ENCODE results near the gene LIPC.

Gene LIPC

DNA sequence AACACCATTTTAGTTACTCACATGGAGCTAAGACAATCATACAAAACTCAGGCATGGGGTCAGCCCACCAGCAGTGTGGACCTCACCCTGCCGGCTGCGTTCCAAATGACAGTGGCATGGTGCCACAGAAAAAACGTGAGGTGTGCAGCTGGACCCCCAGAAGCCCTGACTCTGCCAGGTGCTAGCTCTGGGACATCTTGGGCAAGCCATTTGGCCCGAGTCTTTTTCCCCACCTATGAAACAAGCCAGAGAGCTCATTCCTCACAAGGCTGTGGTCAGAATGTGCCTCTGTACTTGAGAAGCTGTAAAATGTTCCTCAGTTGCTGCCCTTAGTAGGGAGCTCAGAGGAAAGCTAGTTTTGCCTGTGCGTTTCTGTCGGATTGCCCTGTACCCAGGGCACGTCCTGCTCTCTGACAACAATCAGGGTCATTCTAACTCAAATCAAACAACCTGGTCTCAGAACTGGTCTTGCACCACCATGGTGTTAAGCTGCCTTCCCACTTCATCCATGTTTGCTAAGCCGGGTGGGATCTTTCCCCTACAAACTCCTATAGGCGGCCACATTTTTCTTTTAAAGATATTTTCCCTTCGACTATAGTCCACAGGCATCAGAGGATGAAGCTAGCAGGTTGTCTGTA lies 44.9 kb downstream of the LIPC start:
- DNase-seq = no peak

DNA sequence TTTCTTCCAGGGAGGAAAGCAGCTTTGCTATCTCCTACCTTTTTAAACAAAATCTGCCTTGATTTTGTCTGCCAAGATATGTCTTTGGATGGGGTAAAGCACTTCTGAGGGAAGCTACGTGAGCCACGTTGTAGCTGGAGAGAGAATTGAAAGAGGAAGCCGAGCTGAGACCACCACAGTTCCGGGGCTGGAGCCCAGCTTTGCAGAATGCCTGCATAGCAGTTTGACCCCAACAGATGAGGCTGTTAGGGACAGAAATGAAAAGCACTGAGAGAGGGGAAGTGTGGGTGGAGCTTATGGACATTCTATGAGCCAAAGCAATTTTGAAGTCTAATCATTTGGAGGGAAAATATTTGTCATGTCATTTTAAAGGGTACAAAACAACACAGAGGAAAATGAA lies 45.4 kb downstream of the LIPC start:
- DNase-seq = peak; percentile 45

DNA sequence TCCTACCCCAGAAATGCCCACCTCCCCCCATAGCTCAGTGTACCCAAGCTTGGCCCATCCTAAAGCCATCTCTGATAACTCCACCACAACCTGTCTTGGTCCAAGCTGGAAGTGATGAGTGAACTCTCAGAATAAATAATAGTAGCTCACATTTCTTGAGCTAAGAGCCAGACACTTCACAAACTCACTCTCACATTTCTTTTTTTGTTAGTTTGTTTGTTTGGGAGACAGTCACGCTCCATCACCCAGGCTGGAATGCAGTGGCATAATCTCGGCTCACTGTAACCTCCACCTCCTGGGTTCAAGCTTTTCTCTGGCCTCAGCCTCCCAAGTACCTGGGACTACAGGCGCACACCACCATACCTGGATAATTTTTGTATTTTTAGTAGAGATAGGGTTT lies 46.2 kb downstream of the LIPC start:
- no peak for DNase-seq

DNA sequence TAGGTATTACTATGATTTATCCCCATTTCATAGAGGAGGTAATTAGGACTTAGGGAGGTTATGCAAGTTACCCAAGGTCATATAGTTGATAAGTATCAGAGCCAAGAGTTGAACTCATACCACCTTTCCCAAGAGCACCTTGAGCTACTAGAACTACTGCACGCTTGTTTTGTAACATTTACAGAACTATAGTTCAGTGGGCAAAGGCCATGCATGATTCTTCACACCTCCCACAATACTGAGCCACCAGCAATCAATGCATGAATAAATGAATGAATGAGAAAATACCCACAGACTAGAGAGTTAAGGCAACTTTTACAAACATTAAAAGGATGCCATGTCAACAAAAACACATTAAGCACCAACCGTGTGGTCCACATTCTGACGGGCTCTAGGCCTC lies 46.8 kb downstream of the LIPC start:
- no peak for DNase-seq

DNA sequence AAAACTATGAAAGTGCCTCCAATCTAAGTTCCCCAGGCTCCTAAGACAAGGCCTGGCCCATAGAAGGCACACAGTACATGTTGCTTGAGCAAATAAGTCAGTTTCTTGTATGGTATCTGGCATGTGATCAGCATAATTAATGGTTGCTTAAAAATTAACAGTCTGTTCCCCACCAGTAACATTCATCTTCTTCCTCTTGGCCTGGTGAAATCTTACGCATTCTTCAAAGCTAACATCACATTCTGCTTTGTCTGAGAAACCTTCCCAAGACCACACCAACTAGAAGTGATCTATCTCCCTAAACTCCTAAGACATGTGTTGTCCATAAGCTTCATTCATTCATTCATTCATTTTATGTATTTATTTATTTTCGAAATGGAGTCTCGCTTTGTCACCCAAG lies 48.1 kb downstream of the LIPC start:
- DNase-seq = no peak

DNA sequence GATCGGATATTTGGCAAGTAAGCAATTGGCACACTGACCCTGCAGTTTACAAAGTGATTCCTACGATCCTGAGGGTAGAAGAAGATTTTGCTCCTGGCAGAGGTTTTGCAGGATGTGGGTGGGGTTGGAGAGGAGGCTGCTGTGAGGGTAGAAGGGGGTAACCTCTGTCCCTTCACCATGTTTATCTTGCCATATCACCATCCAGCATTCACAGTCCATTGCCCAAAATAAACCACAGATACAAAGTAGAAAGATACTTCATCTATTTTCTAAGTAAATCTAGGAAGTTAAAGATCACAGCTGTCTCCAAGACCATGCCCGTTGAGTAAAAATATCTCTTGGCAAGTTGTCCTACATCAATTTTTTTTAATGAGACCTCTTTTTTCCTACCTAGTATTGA lies 51.6 kb downstream of the LIPC start:
- no peak for DNase-seq

DNA sequence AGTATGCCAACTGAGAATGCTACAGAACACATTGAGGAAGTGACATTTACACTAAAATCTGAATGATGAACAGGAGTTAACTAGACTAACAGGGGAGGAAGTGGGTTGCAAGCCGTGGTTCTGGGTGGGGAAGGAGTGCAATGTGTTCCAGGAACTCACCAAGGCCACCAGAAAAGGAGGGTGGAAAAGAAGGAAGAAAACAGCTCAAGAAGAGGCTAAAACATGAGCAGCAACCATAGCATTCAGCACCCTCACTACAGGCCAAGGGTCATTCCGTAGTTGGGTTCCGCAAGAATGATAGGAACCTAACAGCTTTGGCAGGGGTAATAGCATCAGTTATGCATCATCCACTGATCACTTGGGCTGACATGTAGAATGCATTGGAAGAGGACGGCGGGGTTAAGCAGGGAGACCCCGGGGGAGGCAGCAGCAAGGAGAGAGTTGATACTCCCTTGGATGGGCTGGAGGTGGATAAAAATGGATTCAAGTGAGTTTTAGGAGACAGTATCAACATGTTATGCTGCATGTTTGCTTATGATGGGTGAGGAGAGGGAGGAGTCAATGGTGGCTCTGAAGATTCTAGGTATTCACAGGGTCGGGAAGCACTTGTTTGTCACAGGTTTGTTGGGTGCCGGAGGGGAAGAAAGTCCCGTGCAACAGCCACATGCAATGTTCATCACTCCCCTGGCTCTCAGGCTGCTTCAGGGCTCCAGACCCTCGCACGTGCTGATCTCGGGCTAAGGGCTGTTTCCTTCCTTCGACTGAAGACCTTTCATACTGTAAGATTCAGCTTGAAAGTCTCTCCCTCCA lies 53.2 kb downstream of the LIPC start:
- DNase-seq = peak; percentile 70

DNA sequence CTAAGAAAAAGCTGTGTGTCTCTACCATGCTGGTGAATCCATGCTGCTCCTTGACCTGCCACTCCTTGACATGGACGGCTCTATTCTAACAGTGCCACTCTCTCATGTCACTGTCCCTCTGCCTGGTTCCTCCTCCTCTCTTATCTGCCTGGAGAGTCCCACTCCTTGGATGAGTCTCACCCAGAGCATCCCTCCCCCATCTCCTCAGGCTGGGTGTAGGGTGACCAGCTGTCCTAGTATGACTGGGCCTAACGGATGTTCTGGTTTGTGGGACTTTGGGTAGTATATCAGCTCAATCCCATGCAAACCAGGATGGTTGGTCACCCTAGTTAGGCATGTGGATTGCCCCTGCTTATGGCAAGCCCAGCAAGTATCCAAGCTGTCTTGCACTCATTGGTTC lies 54.3 kb downstream of the LIPC start:
- no peak for DNase-seq

DNA sequence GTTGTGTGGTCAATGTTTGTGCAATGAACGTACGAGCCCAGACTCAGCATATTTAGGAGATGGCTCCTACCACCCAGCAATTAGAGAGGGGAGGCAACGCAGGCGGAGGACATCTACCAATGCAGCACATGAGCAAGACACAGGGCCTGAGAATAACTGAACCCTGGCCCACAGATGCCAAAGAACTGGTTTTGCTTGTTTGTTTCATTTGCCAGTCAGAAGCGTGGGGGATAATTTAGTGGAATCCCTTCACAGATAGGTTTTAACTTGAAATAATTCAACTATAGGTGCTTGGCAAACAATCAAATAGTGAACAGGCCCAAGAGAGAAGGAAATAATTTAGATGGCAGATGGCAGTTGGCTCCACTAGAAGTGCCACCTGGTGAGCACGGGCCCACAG lies 54.8 kb downstream of the LIPC start:
- DNase-seq = no peak

DNA sequence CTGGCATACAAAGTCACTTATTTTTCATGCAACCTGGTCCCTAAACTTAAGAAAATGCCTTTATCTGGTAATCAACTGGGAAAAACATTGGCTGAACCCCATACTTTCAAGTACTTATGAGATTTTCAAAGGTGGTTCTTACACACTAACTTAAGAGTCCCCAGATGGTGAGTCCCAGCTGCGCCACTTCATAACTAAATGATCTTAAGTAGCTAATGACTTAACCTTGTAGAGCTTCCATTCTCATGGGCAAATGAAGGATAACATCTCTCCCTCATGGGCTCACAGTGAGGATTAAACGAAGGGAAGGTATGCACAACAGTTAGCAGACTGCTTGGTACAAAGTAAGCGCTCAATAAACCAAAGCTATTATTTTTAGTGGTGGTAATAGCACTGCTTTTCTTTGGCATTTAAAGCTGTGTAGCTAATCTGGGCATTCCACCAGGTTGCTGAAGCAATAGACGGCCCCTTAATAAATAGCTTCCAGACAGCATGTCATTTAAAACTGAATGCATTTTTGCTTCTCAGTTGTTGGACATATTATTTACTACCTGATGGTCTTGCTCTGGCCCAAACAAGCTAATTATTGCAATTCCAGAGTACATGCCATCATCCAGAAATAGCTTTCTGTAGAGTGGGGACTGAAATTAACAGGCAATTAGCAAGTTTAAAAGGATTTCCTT lies 55.4 kb downstream of the LIPC start:
- no peak for DNase-seq

DNA sequence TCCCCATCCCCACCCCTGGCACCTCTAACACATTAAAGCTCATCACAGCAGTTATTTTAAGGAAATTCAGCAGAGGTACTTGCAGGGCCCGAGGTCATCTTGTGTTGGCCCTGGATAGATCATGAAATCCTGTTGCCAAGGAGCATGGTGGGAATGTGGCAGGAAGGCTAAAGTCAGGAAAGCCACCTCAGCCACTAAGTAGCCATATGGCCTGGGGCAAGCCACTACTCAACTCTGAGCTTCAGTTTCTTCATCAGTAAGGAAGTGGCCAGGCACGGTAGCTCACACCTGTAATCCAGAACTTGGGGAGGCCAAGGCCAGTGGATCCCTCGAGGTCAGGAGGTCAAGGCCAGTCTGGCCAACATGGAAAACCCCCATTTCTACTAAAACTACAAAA lies 55.9 kb downstream of the LIPC start:
- no peak for DNase-seq

DNA sequence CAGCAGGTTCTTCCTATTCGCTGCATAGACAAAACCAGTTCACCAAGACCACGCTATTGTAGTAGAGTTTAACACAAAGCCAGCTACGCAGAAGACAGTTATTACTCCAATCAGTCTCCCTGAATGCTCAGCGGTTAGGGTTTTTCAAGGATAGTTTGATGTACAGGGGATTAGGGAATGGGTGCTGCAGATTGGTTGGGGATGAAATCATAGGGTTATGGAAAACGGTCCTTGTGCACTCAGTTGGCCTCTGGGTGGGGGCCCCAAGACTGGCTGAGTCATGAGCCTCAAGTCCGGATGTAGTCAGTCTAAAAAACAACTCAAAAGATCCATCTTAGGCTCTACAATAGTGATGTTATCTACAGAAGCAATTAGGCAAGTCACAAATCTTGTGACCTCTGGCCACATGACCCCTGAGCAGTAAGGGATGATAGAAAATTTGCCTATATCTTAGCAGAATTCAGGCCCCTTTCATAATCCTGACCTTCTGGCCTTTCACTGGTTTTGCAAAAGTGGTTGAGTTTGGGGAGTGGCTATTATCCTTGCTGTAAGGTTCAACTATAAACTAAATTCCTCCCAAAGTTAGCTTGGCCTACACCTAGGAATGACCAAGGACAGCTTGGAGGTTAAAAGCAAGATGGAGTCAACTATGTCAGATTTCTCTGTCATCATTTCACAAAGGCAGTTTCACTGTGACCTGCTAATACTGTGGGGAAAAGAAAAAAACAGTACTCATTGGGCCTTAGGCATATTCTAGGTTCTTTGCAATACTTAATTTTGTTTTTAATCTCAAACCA lies 57.7 kb downstream of the LIPC start:
- no peak for DNase-seq

DNA sequence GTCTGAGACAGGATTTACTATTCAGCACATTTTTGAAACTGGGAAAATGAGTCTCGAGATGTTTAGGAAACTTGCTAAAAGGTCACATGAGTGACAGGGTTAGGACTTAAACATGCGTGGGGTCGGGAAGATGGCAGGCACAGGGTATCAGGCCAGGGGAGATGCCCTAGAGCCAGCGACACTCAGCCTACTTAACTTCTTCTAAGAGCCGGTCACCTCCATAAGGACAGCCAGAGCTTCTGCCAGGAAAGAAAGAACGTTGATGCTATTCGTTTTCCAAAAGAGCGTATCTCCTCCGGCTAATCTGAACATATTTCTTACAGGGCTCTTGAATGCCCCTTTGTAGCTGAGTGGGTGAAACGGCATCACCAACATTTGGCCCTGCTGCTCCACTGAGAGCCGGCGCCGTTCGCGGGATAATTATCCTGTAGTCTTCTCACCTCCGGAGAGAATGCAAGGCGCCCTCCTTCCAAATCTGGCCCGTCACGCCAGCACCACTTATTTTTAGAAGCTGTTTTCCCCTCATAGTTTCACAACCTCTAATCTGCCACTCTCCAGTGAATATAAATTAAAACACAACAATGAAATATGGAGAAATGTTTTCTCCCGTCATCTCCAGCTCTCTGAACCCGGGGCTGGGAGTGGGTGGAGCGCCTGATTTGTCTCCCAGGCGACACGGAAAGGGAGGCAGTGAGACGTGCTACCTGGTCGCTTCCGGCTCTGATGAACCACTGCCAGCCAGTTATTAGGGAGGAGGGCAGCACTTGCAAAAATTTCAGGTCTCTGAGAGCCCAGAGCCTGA lies 58.5 kb downstream of the LIPC start:
- DNase-seq = no peak

DNA sequence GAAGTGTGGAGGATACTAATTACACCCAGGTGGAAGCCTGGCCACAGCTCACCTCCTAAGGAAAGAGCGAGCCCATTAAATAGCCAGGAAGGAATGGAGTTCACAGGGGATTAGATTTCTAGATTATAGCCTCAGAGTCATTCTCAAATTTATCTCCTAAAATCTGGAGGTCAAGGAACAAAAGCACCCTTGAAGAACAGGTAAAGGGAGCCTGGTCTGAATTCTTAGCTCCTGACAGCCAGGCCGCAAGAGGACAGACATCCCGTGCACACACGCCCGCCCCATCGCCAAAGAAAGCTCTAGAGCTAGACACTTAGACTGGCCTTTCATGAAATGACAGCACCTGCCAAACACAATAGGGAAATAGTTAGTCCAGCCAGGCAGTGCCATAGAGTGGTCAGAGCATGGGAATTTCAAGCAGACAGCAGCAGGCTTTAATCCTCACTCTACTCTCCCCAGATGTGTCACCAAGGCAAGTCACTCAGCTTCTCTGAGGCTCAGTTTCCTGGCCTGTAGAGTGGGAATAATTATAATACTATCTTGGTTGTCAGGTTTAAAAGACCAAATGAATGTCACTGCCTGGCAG lies 59.2 kb downstream of the LIPC start:
- DNase-seq = no peak

DNA sequence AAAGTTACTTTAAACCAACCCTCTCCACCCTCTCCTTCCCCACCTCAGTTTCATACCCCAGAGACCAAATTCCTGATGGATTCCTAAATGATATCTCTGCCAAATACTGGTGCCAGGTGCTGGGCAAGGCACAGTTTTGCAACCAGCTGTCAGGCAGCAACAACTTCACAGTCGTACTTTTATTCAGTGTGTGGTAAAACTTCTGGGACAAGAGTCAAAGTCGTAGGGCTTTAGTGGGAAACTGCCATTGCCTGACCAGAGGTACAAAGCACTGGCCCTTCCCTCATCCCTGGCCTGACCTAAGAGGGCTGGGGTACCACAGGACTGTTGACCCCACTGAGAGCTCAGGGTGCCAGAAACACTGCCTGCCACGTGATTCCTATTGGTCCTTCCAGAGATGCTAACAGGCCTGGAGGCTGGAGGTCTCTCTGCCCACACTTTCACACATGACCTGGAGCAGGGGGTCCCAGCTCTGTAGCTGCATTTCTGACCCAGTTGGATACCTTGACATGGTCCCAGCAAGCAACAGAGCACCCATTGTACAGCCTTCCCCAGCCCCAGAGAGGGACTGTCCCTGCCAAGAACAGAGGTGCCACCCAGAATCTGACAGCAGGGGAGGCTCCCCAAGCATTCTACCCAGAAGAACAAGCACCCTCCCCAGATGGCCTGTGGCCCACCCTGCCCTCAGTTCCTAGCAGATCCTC lies 59.9 kb downstream of the LIPC start:
- DNase-seq = no peak

DNA sequence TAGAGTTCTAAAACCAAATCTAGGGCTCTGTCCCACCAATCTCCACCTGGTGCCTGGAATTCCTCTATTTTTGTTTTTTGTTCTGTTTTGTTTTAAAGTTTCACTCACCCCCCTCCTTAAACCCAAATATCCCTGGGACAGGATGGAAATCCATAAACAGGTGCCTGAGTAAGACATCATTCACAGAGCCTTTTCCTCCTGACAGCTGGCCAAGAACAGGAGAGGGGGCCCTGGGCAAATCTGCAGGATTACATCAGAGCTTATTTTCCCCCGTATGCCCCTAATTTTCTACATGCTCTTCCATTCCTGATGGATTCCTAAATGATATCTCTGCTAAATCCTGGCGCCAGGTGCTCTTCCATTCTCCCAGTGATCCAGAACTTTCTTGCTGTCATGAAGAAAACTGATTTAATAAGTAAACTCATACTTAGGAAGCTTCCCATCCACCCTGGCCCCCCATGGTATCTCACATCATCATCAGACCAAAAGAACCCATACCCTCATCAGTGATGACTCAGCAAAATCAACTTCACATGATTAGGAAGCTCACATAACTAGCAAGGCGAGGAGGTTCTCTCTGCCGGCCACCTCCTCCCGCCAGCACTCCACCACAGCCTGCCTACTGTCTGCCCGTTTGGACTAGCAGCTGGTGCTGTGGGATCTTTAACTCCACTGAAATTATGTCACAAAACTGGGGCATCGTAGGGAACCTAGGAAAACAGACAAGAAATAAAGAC lies 61.0 kb downstream of the LIPC start:
- DNase-seq = no peak

DNA sequence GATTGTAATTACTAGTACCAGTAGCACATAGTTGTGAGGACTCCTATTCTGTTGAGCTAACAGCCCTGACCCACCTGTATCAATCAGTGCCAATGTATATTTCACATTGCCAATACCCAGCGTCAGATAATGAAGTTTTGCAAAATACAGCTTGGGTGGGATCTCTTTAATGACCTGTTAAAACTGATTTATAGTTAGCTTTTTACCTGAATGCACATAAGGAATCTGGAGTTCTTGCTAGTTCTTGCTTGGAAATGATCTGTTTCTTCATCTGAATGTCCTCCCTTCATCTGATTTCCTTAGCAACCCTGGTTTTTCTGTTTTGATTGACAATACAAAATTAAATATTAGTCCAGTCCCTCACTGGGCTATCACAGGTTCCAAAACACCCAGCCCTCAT lies 62.8 kb downstream of the LIPC start:
- no peak for DNase-seq

DNA sequence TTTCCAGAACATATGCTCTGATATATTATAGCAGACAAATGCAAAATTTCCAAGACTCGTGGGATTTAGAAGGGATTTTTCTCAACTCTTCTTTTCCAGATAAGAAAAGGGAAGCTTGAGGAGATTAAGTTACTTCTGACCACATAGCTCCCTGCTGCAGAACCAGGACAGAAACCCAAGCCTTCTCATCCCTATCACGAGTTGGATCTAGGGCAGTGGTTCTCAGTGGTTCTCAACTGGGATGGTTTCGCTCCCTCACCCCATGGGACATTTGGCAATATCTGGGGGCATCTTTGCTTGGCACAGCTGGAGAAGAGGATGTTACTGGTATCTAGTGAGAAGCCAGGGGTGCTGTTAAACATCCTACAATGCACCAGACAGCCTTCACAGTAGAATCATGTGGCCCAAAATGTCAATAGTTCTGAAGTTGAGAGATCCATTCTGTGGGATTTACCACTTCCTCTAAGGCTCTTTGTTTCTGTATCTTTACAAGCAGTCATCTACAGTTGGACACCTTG lies 64.2 kb downstream of the LIPC start:
- DNase-seq = no peak

DNA sequence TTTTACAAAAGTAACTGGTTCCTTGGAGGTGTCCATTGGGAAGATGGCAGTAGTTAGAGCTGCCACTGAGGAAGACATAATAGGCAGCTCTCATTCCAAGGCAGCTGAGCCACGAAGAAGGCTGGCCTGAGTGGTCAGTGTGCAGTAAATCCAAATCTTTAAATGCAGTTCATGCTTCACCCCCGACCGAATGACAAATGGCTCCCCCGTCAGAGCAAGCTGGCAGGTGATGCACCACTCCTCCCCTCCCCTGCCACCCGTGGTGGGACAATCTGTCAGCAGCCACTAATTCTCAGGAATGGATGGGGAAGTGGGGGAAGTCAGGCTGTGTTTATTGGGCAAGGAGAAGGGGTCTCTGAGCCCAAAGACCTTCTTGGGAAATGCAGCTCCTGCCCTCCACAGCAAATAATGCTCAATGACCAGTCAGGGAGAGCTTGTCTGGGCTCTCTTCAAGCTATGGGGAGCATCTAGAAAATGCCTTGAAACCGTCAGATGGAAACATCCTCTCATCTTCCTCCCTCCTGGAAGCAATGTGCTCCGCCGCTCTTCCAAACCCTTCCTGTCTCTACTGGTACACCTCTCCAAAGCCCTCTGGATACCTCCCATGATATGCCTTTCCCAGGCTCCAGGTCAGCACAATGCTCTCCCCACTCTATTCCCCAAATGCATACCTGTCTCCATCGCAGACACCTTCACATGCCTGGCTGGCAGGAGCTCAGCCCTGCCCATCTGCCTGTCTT lies 65.4 kb downstream of the LIPC start:
- DNase-seq = no peak

Data from KG1 (cell line).